Small intestine (tissue), 7 donors: ENCODE measurements around the gene SDS. TPM values are rescaled to one million over a fixed set of nuclear protein-coding genes. Genes with fewer than 3 reads are reported as not detected.

ENCODE experiments used
- DNase-seq, 2 donors: peaks; one replicate each; pipeline versions ENCODE4 v3.0.0 to v3.0.0-alpha.2; 2013
- FAIRE-seq: peaks from 2 replicates; lab custom pipeline; 2012; peaks lifted over from hg19 to GRCh38; lab: Jason Lieb, UNC
- H3K27ac ChIP-seq, 3 donors: one replicate each; pipeline ENCODE4 v1.5.1; 2013; ENCODE audit warnings: low read length in 2 of 3, mild to moderate bottlenecking in 2 of 3, control low read depth in 1 of 3, inconsistent platforms in 1 of 3, low read depth in 1 of 3, moderate library complexity in 1 of 3
- H3K27me3 ChIP-seq, 3 donors: one replicate each; pipeline ENCODE4 v1.6.1; 2013; ENCODE audit warnings: low read length in 3 of 3, inconsistent platforms in 1 of 3; ENCODE audit not compliant: control insufficient read depth in 3 of 3, insufficient read depth in 3 of 3
- H3K36me3 ChIP-seq, 3 donors: one replicate each; pipeline ENCODE4 v1.6.1; 2013; ENCODE audit warnings: low read length in 3 of 3, inconsistent platforms in 1 of 3, low read depth in 1 of 3, mild to moderate bottlenecking in 1 of 3, moderate library complexity in 1 of 3; ENCODE audit not compliant: control insufficient read depth in 3 of 3, insufficient read depth in 2 of 3
- H3K4me1 ChIP-seq, 3 donors: one replicate each; pipeline ENCODE4 v1.6.1; 2013; ENCODE audit warnings: low read length in 2 of 3, inconsistent platforms in 1 of 3, low read depth in 1 of 3, mild to moderate bottlenecking in 1 of 3, moderate library complexity in 1 of 3; ENCODE audit not compliant: control insufficient read depth in 3 of 3, insufficient read depth in 2 of 3
- H3K4me3 ChIP-seq, 3 donors: one replicate each; pipeline ENCODE4 v1.5.1; 2013; ENCODE audit warnings: low read length in 3 of 3, control low read depth in 1 of 3, inconsistent platforms in 1 of 3, low read depth in 1 of 3, mild to moderate bottlenecking in 1 of 3, moderate library complexity in 1 of 3
- H3K9me3 ChIP-seq, 2 donors: one replicate each; pipeline ENCODE4 v1.6.1; 2013; ENCODE audit warnings: low read depth in 1 of 2, low read length in 1 of 2; ENCODE audit not compliant: control insufficient read depth in 2 of 2, insufficient read depth in 1 of 2
- WGBS, 3 donors: extraction: QIAGEN DNeasy Blood & Tissue Kit; methylation state at CpG; one replicate each; pipeline ENCODE4 v1.1.7; 2013; 5-methylcytosine and 5-hydroxymethylcytosine counted together
- polyA plus RNA-seq, 4 donors: library from polyadenylated mRNA; stranded (reverse) in 3 of 4; unstranded in 1 of 4; fragments of 200-250 nt in 3 of 4; fragments of 120-200 nt in 1 of 4; gene quantifications; one replicate each; pipeline versions ENCODE4 v1.2.1 to v1.2.3, GENCODE V29; 2013
- donor health status: healthy with polysubstance abuse.
- donor health status: control.
- donor health status: control.
- donor health status: Bipolar disorder and iron deficiency.
- donor health status: healthy.

Gene SDS
- polyA plus RNA-seq, 4 donors: 0.46 to 3.8 (median 1.3) TPM; not detected in 1

DNA sequence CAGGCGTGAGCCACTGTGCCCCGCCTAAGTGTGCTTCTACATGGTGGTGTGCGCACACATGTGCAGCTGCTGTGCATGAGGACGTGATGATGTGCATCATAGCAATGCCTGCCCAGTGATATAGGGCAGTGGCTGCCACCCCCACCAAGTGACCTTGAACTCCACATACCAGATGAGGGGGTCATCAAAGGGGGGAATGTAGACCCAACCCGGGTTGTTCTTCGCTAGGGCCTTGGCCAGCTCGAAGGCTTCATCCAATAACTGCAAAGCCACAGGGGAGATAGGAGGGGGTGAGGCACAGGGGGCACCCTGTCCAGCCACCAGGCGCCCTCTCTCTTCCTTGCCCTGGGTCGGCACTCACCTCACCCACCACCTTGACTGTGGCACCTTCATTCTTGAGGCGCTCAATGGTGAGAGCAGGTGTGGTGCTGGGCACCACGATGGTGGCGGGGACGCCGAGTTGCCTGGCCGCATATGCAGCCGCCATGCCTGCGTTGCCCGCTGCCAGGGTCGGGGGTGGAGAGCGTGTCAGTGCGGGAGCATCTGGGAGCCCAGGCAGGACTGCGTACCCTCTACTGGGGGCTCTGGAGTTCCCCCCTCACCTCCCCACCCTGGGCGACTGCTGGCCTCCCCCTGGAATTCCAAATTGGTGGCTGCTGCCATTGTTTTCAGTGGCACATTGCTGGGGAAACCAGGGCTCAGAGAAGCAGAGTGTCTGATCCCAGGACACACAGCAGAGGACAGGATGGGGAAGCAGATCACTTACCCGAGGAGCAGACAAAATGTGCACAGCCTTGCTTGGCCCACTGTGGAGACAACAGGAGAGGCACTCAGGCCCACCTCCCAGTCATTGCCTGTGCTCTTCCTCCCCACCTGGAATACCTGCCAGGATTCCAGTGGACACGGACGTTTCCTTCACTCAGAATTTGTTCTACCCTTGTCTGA lies 5.1 kb downstream of the SDS start:
- WGBS, 3 donors: 78 to 85% (median 80%) methylated on average over 25 to 26 of the region's 26 CpGs
- DNase-seq (no peak), FAIRE-seq (no peak)
- H3K9me3 ChIP-seq: no peaks in the 10 kb centered on the region
- no peaks in the 10 kb centered on the region for H3K27me3 ChIP-seq
- no peak overlapping the region for H3K4me3 ChIP-seq
- H3K4me1 ChIP-seq: no peaks in the 10 kb centered on the region
- no peaks in the 10 kb centered on the region for H3K36me3 ChIP-seq
- no peak overlapping the region for H3K27ac ChIP-seq

- DNase-seq: no peak
- Histone ChIP-seq H3K4me3 (no peak overlapping the region), H3K4me1 (no peaks in the 10 kb centered on the region), H3K27ac (no peak overlapping the region), H3K9me3 (peaks cover 0 to 4% of the 10 kb centered on the region in 2 donors), H3K36me3 (no peaks in the 10 kb centered on the region), H3K27me3 (no peaks in the 10 kb centered on the region)
- no peak for FAIRE-seq
- 38 to 57% (median 48%) methylated on average over 10 of the region's 10 CpGs for WGBS, 3 donors
These were observed 6.0 kb downstream of the SDS start for GRCh38 chr12:113397497-113398197.

DNA sequence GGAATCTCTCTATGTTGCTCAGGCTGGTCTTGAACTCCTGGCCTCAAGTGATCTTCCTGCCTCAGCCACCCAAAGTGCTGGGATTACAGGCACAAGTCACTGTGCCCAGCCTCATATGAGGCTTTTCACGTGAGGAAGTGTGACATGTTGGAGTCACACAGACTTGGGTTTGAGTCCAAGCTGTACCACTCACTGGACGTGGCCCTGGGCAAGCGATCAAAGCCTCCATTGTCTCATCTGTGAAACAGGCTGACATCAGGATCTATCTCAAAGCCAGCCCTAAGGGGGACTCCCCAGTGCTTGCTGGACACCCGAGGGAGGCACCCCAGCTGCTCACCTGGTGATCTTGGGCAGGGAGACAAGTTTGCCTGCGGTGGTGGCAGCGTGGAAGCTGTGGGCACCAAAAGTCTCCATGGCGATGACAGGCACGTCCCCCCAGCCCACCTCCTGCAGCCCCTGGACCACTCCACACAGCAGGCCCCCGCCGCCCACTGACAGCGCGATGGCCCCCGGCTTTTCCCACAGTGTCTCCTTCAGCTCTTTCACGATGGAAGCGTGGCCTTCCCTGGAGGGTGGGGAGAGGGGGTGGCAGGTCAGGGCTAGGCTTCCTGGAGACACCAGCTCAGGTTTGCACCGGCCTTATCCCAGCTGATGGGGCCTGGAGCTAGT lies 6.7 kb downstream of the SDS start:
- Histone ChIP-seq H3K9me3 (peaks cover 0 to 4% of the 10 kb centered on the region in 2 donors), H3K4me3 (no peak overlapping the region), H3K27me3 (no peaks in the 10 kb centered on the region), H3K36me3 (no peaks in the 10 kb centered on the region), H3K27ac (no peak overlapping the region), H3K4me1 (no peaks in the 10 kb centered on the region)
- DNase-seq: no peak
- FAIRE-seq: no peak
- WGBS, 3 donors: 49 to 70% (median 63%) methylated on average over 12 to 16 of the region's 16 CpGs

GRCh38 chr12:113396200-113396599 lies 7.5 kb downstream of the SDS start:
- FAIRE-seq (no peak), DNase-seq (no peak)
- no peaks in the 10 kb centered on the region for H3K4me1 ChIP-seq
- H3K27me3 ChIP-seq: no peaks in the 10 kb centered on the region
- no peak overlapping the region for H3K27ac ChIP-seq
- peaks cover 0 to under 1% (median 0%) of the 10 kb centered on the region in 3 donors for H3K36me3 ChIP-seq
- peaks cover 0 to 4% of the 10 kb centered on the region in 2 donors for H3K9me3 ChIP-seq
- no peak overlapping the region for H3K4me3 ChIP-seq

DNA sequence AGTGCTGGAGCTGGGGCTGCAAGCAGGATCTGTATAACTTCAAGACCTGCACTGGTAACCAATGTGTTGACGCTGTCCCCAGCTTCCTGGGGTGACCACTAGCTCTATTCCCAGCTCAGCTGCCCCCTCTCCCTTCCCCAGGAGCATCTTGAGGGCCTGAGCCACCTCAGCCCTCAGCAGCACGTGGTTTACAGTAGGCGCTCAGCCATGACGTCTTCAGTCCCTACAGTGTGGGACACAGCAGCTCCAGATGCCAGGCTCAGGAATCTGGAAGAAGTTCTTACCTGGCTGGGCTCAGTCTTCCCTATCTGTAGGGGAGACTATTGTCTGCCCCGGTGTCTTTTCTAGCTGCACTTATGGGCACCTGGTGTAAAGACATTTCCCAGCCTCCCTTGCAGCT lies 8.6 kb downstream of the SDS start:
- no peaks in the 10 kb centered on the region for H3K27me3 ChIP-seq
- no peak for FAIRE-seq
- DNase-seq: no peak
- peaks cover 0 to 4% of the 10 kb centered on the region in 2 donors for H3K9me3 ChIP-seq
- no peak overlapping the region for H3K27ac ChIP-seq
- H3K4me1 ChIP-seq: no peaks in the 10 kb centered on the region
- H3K36me3 ChIP-seq: peaks cover 0 to 2% (median 0%) of the 10 kb centered on the region in 3 donors
- no peak overlapping the region for H3K4me3 ChIP-seq
- 78 to 83% (median 81%) methylated on average over 5 of the region's 5 CpGs for WGBS, 3 donors

DNA sequence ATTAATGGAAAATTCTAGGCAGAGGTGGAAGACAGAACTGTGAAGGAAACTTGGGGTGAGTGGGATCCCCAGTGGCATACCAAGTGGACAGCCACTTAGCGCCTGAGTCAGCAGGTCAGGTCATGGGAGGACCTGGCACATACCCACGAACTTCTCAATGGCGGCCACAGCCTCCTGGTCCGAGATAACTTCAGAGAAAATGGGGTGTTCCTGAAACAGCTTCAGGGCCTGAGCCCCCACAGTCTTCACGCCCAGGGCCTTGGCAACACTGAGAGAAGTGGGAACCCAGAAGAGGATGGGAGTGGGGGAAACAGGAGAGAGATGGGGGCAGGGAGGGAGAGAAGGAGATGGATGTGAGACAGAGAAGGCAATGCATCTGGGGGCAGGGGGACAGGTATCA lies 9.9 kb downstream of the SDS start:
- WGBS, 3 donors: 77 to 86% (median 86%) methylated on average over 5 of the region's 5 CpGs
- DNase-seq: no peak
- H3K4me3 ChIP-seq: no peak overlapping the region
- no peak overlapping the region for H3K27ac ChIP-seq
- H3K27me3 ChIP-seq: no peaks in the 10 kb centered on the region
- peaks cover 0 to 4% of the 10 kb centered on the region in 2 donors for H3K9me3 ChIP-seq
- no peaks in the 10 kb centered on the region for H3K4me1 ChIP-seq
- no peak for FAIRE-seq
- peaks cover 0 to 7% (median 0%) of the 10 kb centered on the region in 3 donors for H3K36me3 ChIP-seq

DNA sequence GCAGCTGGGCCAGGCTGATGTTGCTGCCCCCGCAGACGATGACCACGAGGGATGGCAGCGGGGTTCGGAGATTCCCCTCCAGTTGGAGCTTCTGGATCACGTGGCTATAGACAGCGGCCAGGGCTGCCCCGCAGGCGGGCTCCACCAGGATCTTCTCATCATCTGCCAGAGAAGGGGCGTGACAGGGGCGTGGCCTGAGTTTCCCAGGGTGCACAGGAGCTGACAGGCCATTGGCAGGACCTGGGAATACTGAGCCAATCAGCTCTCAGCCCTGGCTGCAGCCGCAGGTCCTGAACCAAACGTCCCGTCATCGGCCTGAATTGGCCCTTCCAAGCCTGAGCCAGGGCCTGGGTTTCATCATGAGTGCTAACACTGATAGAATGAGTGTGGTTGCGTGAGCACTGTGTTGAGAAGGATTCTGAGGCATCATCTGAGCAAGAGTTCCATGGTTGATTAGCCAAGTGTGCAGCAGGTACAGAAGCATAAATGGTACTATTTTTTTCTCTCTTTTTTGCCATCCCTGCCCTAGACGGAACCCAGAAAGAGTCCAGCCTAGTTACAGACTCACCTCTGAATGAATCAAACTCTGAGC lies 10.6 kb downstream of the SDS start:
- DNase-seq (no peak), FAIRE-seq (no peak)
- H3K27me3 ChIP-seq: no peaks in the 10 kb centered on the region
- 70 to 74% (median 71%) methylated on average over 17 of the region's 17 CpGs for WGBS, 3 donors
- H3K36me3 ChIP-seq: peaks cover 0 to 13% (median 0%) of the 10 kb centered on the region in 3 donors
- H3K9me3 ChIP-seq: peaks cover 0 to 4% of the 10 kb centered on the region in 2 donors
- no peak overlapping the region for H3K27ac ChIP-seq
- no peak overlapping the region for H3K4me3 ChIP-seq
- no peaks in the 10 kb centered on the region for H3K4me1 ChIP-seq

- no peaks in the 10 kb centered on the region for H3K27me3 ChIP-seq
- no peak overlapping the region for H3K27ac ChIP-seq
- peaks cover 0 to 16% (median 0%) of the 10 kb centered on the region in 3 donors for H3K36me3 ChIP-seq
- FAIRE-seq (no peak), DNase-seq (no peak)
- H3K4me1 ChIP-seq: no peaks in the 10 kb centered on the region
- peaks cover 0 to 4% of the 10 kb centered on the region in 2 donors for H3K9me3 ChIP-seq
- WGBS, 3 donors: 37 to 69% (median 64%) methylated on average over 7 of the region's 7 CpGs
- no peak overlapping the region for H3K4me3 ChIP-seq
These were observed 11.2 kb downstream of the SDS start for GRCh38 chr12:113392520-113392919.
